Brain pericyte (primary cell): ENCODE measurements around the gene VEGFD.

Source experiments
- DNase-seq: peaks from one replicate; pipeline ENCODE4 v3.0.0-alpha.2; 2012; ENCODE audit warnings: low read depth, low spot score

The VEGFD gene

DNA sequence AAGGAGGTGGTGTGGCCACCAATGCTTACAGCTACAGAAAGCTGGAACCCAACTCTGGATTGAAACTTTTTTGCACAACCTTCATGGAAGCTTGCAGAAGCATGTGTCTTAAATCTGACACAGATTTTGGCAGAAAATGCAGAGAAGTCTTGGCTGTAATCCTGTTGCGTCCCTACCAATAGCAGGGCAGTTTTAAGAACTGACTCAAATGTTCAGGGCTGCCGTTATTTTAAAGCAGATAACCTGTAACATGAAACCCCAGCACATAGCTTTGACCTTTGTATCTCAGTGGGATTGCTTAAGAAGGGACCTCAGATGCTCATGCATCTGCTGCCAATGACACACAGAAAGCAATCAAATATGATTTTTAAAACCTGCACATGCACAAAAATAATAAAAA, at the start of gene VEGFD:
VEGFD (minus strand) TSS at position 110 of the 400 bp plus-strand sequence. CDS start 467 bp downstream, outside the sequence.
- no peak for DNase-seq

DNA sequence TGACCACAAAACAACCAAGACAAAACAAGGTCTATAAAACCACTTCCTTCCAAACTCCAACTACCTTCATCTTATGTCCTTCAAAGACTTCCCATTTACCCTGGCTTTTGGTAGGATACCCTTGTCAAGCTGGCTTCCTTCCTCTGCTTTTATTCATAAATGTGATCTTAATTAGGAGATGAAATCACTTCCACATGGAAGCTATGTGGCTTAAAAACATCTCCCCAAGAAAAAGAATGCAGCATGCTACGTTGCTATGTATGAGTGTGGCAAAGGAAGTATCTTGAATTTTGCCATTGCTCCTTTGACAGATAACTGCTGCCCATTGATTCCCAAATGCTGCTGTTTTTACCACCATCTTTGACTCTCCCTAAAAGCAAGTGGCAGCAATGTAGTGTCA, 46.4 kb upstream of the VEGFD start:
- no peak for DNase-seq

DNA sequence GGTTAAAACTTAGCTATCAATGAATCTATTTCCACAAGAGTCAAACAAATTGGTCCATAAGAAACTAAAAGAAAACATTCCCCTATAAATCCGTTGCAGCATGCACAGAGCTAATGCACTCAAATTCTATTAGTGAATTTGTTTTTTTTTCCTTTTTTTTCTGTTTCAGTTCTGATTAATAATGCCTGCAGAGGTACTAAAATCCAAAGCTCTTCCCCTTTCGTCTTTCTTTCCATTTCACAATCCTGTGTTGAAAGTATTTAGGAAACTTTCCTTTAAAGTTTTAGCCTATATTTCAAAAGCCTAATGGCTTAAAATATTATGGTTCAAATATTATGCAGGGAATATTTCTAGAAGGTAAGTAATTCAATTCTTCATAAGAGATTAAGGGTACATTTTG, 45.9 kb upstream of the VEGFD start:
- no peak for DNase-seq

DNA sequence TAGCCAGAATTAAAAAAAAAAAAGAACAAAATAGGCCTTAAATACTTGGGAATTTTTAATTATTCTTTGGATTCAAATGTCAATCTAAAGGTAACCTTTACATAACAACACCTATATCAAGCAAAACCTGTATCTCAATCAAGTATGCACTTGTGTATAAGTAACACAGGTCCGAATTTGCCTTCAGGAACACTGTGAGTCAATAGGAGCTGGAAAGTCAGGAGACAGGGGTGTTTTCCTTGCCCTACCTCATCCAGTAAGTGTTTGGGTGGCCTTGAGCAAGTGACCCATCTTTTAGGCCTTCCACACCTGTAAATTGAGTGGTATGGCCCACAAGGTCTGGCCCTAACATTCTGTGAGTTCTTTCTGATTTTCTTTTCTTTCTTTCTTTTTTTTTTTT, 40.8 kb upstream of the VEGFD start:
- no peak for DNase-seq

DNA sequence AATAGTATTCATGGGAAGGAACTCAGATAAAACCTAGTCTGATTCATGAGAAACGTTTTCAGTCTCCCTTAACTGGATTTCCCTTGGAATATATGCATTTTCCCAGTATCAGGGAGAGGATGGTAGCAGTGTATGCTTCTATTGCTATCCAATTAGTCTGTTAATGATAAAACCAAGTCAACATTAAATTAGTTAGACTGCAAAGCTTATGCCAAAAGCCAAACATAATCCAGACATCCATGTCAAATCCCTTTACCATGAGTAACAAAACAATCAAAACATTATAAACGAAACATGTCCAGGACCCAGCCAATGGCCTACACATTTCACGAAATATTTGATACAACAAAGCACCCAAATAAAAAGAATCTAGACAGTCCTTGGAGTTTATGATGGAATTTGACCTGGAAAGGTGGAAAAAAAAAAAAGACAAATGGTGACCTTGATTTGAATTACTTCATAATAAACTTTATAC, 34.5 kb upstream of the VEGFD start:
- no peak for DNase-seq

- no peak for DNase-seq
These were observed 34.0 kb upstream of the VEGFD start for GRCh38 chrX:15418041-15418706.

- no peak for DNase-seq
These were observed 32.1 kb upstream of the VEGFD start for GRCh38 chrX:15416133-15416993.

DNA sequence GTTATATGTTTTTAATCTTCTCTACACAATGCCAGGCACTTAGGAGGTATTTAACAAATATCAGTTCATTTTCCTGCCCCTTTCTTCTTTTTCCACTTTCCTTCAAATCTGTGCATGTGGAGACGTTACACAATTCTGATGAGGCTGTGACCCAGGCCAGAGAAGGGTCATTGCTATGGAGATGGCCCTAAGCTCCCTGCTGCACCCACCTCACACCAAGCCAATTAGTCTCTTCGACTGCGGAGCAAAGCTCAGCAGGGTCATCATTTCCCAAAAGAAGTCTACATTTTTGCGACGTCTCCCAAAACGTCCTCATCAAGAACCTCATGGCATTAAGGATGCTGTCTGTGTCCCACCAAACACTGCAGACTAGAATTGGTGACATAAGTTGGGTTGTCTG, 28.9 kb upstream of the VEGFD start:
- DNase-seq, result no peak

DNA sequence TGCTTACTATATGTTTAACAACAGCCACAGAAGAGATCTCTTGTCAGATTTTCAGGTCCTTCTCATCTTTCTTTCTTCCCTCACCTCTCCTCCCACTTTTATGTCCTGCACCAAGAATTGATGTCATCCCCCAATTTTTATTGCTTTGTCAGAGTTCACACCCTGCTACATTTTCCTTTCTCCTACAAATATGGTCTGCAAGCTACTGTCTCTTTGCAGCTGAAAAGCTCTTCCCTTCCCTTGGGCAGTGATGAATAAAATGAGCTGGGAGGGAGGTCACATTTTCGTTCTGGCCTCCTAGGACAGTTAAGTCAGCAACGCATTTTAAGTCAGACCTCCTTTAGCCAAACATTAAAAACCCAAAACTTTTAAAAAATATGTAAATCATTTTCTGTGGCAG, 26.7 kb upstream of the VEGFD start:
- no peak for DNase-seq

DNA sequence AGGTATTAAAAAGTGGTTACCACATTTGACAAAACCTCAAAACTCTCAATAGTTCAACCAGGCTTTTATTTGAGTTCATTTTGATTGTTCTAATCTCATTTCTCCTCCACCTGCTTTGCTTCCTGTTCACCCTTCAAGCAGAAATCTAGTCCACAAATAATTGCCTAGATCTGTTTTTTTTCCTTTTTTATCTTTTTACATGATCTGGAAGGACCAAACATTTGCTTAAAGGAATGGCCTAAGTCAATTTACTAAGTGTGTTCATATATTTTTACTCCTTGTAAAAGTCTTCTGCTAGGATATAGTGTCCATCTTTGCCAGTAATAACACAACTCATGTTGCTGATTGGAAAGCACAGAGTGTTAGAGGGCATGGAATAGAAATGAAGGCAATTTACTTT, 26.2 kb upstream of the VEGFD start:
- DNase-seq, result no peak

- DNase-seq, result no peak
These were observed 21.6 kb upstream of the VEGFD start for GRCh38 chrX:15405846-15406245.

GRCh38 chrX:15404401-15405096, 20.3 kb upstream of the VEGFD start:
- no peak for DNase-seq

DNA sequence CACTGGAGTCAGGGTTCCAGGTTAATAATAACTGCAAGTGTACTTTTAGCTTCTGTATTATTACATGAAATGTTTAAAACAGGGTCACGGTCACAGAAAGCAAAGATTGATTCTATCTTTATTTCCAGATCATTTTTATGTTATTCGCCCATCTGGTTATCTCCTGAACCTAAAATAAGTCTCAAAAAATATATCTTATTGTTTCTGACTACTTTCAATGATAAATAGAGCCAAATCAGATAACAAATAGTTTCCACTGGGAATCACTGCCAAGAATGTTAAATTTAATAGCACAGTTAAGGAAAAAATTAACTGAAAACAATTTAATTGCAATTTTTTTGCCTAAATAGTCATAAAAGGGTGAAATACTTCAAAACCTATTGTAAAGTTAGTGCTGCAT, 17.2 kb upstream of the VEGFD start:
- no peak for DNase-seq

DNA sequence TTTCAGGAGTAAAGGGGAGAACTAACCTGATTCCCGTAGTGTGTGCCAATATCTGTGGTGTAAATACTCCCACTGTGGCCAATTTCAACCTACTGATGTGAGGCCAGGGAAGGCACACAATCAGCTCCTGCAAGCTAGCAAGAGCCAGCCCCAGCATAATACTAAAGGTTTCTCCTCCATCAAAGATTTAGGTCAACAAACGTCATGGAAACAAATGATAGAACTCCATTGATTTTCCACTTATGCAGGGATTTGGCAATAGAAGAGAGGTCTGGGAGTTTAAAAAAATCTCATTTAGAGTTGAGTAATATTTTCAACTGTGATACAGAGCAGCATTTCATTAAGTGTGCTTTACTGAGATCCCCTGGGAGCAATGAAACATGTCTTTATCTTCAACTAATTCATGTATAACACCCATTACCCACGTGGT, 15.8 kb upstream of the VEGFD start:
- DNase-seq, result no peak

DNA sequence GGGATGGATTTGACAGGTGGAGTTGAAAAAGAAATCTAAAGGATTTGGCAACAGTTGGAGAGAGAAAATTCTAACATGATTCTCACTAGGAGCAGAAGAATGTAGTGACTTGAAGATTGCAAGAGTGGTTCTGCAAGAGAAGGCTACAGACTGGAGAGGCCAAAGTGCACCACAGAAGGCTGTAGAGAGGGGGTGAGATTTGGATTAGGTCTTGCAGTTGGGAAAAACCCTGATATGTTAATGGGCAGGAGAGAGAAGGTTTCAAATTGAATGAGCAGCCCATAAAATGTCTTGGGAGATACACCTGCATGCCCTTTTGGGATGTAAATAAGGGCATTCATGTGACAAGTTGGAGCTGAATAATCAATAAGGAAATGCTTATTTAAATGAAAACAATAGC, 14.7 kb upstream of the VEGFD start:
- no peak for DNase-seq

- no peak for DNase-seq
These were observed 11.6 kb upstream of the VEGFD start for GRCh38 chrX:15395789-15396188.

GRCh38 chrX:15391850-15392249, 7.6 kb upstream of the VEGFD start:
- no peak for DNase-seq

- DNase-seq, result no peak
These were observed 1.4 kb downstream of the VEGFD start for GRCh38 chrX:15382813-15383212.

DNA sequence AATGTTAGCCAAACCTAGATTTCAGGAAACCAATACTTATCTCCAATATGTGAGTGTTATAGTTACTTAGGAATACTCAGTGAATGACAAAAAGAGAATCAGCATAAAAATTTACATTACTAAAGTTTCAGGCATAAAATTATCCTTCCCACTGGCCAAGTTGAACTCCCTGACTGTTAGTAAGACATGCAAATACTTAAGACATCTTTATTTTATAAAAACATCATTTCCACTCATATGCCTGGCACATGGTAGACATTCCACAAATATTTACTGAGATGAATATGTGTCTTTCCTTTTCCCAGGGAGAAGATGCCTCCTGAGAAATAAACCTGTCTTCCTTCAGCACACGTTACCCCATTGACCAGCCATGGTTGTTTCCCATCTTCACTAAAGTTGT, 7.3 kb downstream of the VEGFD start:
- DNase-seq, result no peak

GRCh38 chrX:15373976-15374375, 10.2 kb downstream of the VEGFD start:
- no peak for DNase-seq

- no peak for DNase-seq
These were observed 17.5 kb downstream of the VEGFD start for GRCh38 chrX:15366506-15367352.
